ENCODE results near the gene SLC41A3.
"Not testable (repeated sequence)": the region's sequence is repeated elsewhere in the genome, so short reads cannot be mapped to it uniquely, and the experiment has no call there.

The SLC41A3 gene

GRCh38 chr3:125975245-125976002, 108.5 kb downstream of the SLC41A3 start:
- DNase-seq = not testable (repeated sequence)

- DNase-seq = peak; percentile 46
Measured at GRCh38 chr3:125971997-125972944, 111.7 kb downstream of the SLC41A3 start.

- not testable (repeated sequence) for DNase-seq
Measured at GRCh38 chr3:125968701-125969592, 115.0 kb downstream of the SLC41A3 start, which contains the start of gene ROPN1B. ROPN1B (plus strand) TSS chr3:125969178; CDS start chr3:125972055, 2,877 bp downstream.

- DNase-seq = not testable (repeated sequence)
Measured at GRCh38 chr3:125968121-125968520, 115.8 kb downstream of the SLC41A3 start.

- DNase-seq = no peak
Measured at GRCh38 chr3:125967156-125967555, 116.8 kb downstream of the SLC41A3 start.

GRCh38 chr3:125965505-125965904, 118.4 kb downstream of the SLC41A3 start:
- DNase-seq = no peak

- not testable (repeated sequence) for DNase-seq
Measured at GRCh38 chr3:125963834-125964233, 120.1 kb downstream of the SLC41A3 start.

- no peak for DNase-seq
Measured at GRCh38 chr3:125961289-125961589, 122.7 kb downstream of the SLC41A3 start.

- DNase-seq = no peak
Measured at GRCh38 chr3:125960456-125961288, 123.3 kb downstream of the SLC41A3 start.

- DNase-seq = no peak
Measured at GRCh38 chr3:125960066-125960424, 123.9 kb downstream of the SLC41A3 start.

- DNase-seq = no peak
Measured at GRCh38 chr3:125959317-125960065, 124.4 kb downstream of the SLC41A3 start.

GRCh38 chr3:125958511-125959316, 125.2 kb downstream of the SLC41A3 start:
- no peak for DNase-seq

GRCh38 chr3:125957674-125958510, 126.0 kb downstream of the SLC41A3 start:
- DNase-seq = no peak

- not testable (repeated sequence) for DNase-seq
Measured at GRCh38 chr3:125957020-125957419, 126.9 kb downstream of the SLC41A3 start.
